Keratinocyte (primary cell): Measurements from ENCODE around the gene CRTC3.

Source experiments
- EZH2 ChIP-seq: IDR thresholded peaks from one replicate; pipeline ENCODE4 v1.6.1; 2012; ENCODE audit warnings: inconsistent platforms, mild to moderate bottlenecking, low read length, moderate library complexity
- TF ChIP-seq, protein P1 (sequence below), 3 experiments: IDR thresholded peaks in 1 of 3; conservative IDR thresholded peaks in 1 of 3; optimal IDR thresholded peaks in 1 of 3; 2 replicates in 2 of 3; 3 replicates in 1 of 3; pipeline versions ENCODE3 to v1.5.1; 2011; ENCODE audit warnings: low read length in 3 of 3, mild to moderate bottlenecking in 3 of 3, moderate library complexity in 2 of 3, control low read depth in 1 of 3, inconsistent platforms in 1 of 3; ENCODE audit not compliant: insufficient read depth in 2 of 3; ENCODE audit errors: extremely low read depth in 1 of 3

DNA sequence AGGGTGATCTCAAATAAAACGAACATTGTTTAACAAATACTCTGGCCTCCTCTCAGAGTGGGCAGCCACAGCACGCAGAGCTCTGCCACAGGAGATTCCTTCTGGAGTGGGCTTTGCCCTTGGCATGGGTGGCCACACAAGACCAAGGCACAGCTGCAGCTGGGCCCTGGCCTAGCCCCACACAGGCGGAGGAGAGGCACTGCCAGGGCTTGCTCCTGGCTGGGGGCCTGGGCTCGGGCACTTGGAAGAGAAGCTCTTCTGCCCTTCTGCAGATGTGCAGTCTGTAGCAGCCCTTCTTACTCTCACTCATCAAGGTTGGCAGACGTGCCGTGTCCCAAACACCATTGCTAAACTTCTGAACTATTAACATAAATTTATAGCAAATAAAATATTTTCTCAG lies 67.2 kb downstream of the CRTC3 start:
- TF ChIP-seq, protein P1, sequence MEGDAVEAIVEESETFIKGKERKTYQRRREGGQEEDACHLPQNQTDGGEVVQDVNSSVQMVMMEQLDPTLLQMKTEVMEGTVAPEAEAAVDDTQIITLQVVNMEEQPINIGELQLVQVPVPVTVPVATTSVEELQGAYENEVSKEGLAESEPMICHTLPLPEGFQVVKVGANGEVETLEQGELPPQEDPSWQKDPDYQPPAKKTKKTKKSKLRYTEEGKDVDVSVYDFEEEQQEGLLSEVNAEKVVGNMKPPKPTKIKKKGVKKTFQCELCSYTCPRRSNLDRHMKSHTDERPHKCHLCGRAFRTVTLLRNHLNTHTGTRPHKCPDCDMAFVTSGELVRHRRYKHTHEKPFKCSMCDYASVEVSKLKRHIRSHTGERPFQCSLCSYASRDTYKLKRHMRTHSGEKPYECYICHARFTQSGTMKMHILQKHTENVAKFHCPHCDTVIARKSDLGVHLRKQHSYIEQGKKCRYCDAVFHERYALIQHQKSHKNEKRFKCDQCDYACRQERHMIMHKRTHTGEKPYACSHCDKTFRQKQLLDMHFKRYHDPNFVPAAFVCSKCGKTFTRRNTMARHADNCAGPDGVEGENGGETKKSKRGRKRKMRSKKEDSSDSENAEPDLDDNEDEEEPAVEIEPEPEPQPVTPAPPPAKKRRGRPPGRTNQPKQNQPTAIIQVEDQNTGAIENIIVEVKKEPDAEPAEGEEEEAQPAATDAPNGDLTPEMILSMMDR (optimal IDR thresholded peaks at IDR 0.05 in 1 of 3, IDR thresholded peaks at IDR 0.05 in 1 of 3, conservative IDR thresholded peaks at IDR 0.05 in 1 of 3; ENCODE audit: extremely low read depth in 1 of 3, insufficient read depth in 2 of 3, low read length in 3 of 3) = no peak
- no peak for TF ChIP-seq EZH2
